ENCODE results near the gene VWA1. TPM values are rescaled to one million over a fixed set of nuclear protein-coding genes. Genes with fewer than 3 reads are reported as not detected.
A peak's percentile ranks its signal among the peaks of the same experiment; 100 is the strongest.

VWA1 gene
- total RNA-seq, 1 experiment from 2014 or later = 35.5 TPM

GRCh38 chr1:1421907-1422464 is 13.5 kb upstream of the VWA1 start:
- H3K4me3 Mint-ChIP-seq = no peak overlapping the region
- POLR2A ChIA-PET = no interaction called here
- H3K27me3 Mint-ChIP-seq (ENCODE audit: low read depth) = peaks cover 2% of the 10 kb centered on the region; the same call in 1 of the 2 replicates
- H3K9me3 Mint-ChIP-seq = no peaks in the 10 kb centered on the region
- no peaks in the 10 kb centered on the region for H3K36me3 Mint-ChIP-seq
- DNase-seq (ENCODE audit: low spot score) (no peak), ATAC-seq (no peak)
- peak overlapping the region; percentile 68 for H3K27ac Mint-ChIP-seq
- CTCF ChIA-PET = interaction anchor here (1.2 kb wide), 1 partner anchor 20 kb away, joined by 4 read pairs; no protein-coding TSS in a partner anchor
- H3K4me1 Mint-ChIP-seq = peaks cover 40% of the 10 kb centered on the region
- TF ChIP-seq ZNF423 (CRISPR knock-in tag; IDR thresholded peaks at IDR 0.05) (no peak), ATF3 (CRISPR knock-in tag; conservative IDR thresholded peaks at IDR 0.05) (no peak), NR3C1 (CRISPR knock-in tag; conservative IDR thresholded peaks at IDR 0.05; ENCODE audit: low read depth) (no peak), GRHL2 (CRISPR knock-in tag; IDR thresholded peaks at IDR 0.05; ENCODE audit: insufficient replicate concordance, severe bottlenecking) (no peak), JUN (CRISPR knock-in tag; IDR thresholded peaks at IDR 0.05) (no peak), ZNF532 (CRISPR knock-in tag; IDR thresholded peaks at IDR 0.05; ENCODE audit: borderline replicate concordance) (no peak), HMGA2 (CRISPR knock-in tag; IDR thresholded peaks at IDR 0.05) (no peak), ATF6 (CRISPR knock-in tag; IDR thresholded peaks at IDR 0.05) (no peak), USF2 (CRISPR knock-in tag; IDR thresholded peaks at IDR 0.05) (no peak), GABPB1 (CRISPR knock-in tag; IDR thresholded peaks at IDR 0.05) (no peak), USF1 (CRISPR knock-in tag; IDR thresholded peaks at IDR 0.05) (no peak), IRF1 (CRISPR knock-in tag; IDR thresholded peaks at IDR 0.05) (no peak), NR2C2 (CRISPR knock-in tag; IDR thresholded peaks at IDR 0.05) (no peak), E2F1 (CRISPR knock-in tag; IDR thresholded peaks at IDR 0.05) (no peak), ZNF512 (CRISPR knock-in tag; IDR thresholded peaks at IDR 0.05; ENCODE audit: borderline replicate concordance) (no peak), E2F4 (CRISPR knock-in tag; IDR thresholded peaks at IDR 0.05; ENCODE audit: borderline replicate concordance, low read depth) (no peak), TEAD4 (CRISPR knock-in tag; IDR thresholded peaks at IDR 0.05) (no peak), FOXP1 (CRISPR knock-in tag; IDR thresholded peaks at IDR 0.05; ENCODE audit: borderline replicate concordance) (no peak)
